ENCODE results near the gene FAM210A.

The FAM210A gene

GRCh38 chr18:13624563-13625237 lies 101.7 kb downstream of the FAM210A start:
- no peak overlapping the region for H3K4me3 ChIP-seq (ENCODE audit: control insufficient read depth, low read depth, low read length)
- no peak for DNase-seq (ENCODE audit: low read depth)
- TF ChIP-seq, protein P1, sequence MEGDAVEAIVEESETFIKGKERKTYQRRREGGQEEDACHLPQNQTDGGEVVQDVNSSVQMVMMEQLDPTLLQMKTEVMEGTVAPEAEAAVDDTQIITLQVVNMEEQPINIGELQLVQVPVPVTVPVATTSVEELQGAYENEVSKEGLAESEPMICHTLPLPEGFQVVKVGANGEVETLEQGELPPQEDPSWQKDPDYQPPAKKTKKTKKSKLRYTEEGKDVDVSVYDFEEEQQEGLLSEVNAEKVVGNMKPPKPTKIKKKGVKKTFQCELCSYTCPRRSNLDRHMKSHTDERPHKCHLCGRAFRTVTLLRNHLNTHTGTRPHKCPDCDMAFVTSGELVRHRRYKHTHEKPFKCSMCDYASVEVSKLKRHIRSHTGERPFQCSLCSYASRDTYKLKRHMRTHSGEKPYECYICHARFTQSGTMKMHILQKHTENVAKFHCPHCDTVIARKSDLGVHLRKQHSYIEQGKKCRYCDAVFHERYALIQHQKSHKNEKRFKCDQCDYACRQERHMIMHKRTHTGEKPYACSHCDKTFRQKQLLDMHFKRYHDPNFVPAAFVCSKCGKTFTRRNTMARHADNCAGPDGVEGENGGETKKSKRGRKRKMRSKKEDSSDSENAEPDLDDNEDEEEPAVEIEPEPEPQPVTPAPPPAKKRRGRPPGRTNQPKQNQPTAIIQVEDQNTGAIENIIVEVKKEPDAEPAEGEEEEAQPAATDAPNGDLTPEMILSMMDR (IDR thresholded peaks at IDR 0.05; ENCODE audit: control insufficient read depth, insufficient read depth, low read depth, low read length, missing control alignments) = no peak

DNA sequence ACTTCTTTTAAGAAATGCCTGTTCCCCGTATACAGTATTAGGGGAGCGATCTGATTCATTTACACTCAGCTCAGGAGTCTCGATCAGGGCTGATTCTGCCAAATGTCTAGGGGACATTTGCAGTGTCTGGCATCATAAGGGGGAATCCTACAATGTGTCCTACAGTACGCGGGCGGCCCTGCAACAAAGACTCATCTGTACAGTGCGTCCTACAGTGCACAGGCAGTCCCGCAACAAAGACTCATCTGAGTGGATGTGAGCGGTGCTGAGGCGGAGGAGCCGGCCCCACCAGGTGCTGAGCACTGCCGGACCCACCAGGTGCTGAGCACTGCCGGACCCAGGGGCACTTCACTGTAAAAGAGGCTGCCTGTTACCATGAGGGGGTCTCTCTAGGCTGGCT lies 102.5 kb downstream of the FAM210A start:
- H3K4me3 ChIP-seq (ENCODE audit: control insufficient read depth, low read depth, low read length) = no peak overlapping the region
- no peak for DNase-seq (ENCODE audit: low read depth)
- TF ChIP-seq, protein P1 (IDR thresholded peaks at IDR 0.05; ENCODE audit: control insufficient read depth, insufficient read depth, low read depth, low read length, missing control alignments) = no peak

- no peak for DNase-seq (ENCODE audit: low read depth)
- TF ChIP-seq, protein P1 (IDR thresholded peaks at IDR 0.05; ENCODE audit: control insufficient read depth, insufficient read depth, low read depth, low read length, missing control alignments) = no peak
- H3K4me3 ChIP-seq (ENCODE audit: control insufficient read depth, low read depth, low read length) = no peak overlapping the region
Observed at GRCh38 chr18:13623348-13623747, 103.0 kb downstream of the FAM210A start.

DNA sequence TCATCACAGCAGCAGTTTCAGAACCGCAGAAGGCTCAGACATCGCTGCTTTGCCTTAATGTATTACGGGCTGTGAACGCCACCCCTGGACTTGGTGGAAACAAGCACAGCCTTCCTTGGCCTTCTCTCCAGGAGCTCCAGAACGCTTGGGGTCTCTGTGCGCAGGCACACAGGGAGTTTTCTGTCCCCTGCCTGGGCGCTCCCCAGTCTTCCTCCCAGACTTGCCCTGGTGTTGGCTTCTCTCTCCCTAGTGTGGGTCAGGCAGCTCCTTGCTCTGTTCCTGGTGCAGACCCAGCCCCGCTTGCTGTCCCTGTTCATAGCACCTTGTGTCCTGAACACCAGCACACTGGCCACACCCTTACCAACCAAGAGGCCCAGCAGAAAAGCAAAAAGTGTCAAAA lies 103.6 kb downstream of the FAM210A start:
- DNase-seq (ENCODE audit: low read depth) = no peak
- TF ChIP-seq, protein P1 (IDR thresholded peaks at IDR 0.05; ENCODE audit: control insufficient read depth, insufficient read depth, low read depth, low read length, missing control alignments) = no peak
- H3K4me3 ChIP-seq (ENCODE audit: control insufficient read depth, low read depth, low read length) = no peak overlapping the region

DNA sequence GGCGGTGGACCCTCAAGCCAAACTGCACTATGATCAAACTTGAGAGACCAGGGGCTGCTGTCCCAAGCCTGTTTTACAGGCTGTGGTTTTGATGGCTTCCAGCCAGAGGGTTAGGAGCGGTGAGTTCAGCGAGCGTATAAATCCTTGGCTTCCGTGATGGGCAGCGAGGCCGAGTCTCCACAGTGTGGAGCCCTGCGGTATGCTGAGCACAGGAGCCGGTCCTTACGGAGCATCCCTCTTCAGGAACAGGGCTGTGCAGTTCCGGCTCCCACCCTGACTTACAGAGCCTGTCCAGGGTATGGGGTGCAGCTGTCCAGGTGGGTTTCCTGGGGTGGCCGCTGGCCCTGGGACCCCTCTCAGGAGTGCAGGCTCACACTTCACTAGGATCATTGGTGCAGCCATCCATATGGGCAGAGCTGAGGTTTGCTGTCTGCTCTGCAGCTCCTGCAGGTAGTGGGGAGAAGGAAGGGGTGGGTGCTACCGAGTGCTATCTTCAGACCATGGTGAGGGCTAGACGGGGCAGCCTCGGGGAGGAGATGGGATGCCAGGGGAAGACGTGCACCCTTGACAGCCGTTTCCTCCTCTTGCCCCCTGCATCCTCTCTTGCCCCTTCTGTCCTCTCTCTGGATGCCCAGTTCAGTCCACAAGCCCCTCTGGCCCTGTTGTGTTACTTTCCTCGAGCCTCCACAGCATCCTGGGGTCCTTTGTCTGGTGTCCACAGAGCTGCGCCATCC lies 104.3 kb downstream of the FAM210A start:
- TF ChIP-seq, protein P1 (IDR thresholded peaks at IDR 0.05; ENCODE audit: control insufficient read depth, insufficient read depth, low read depth, low read length, missing control alignments) = no peak
- H3K4me3 ChIP-seq (ENCODE audit: control insufficient read depth, low read depth, low read length) = no peak overlapping the region
- no peak for DNase-seq (ENCODE audit: low read depth)

GRCh38 chr18:13621446-13621849 lies 104.9 kb downstream of the FAM210A start:
- no peak for DNase-seq (ENCODE audit: low read depth)
- TF ChIP-seq, protein P1 (IDR thresholded peaks at IDR 0.05; ENCODE audit: control insufficient read depth, insufficient read depth, low read depth, low read length, missing control alignments) = no peak
- H3K4me3 ChIP-seq (ENCODE audit: control insufficient read depth, low read depth, low read length) = no peak overlapping the region
